Mucosa of stomach (tissue), 1 donor: Measurements from ENCODE around the gene TKT.
A peak's percentile ranks its signal among the peaks of the same experiment; 100 is the strongest.
"Not testable (repeated sequence)": the region's sequence is repeated elsewhere in the genome, so short reads cannot be mapped to it uniquely, and the experiment has no call there.

ENCODE experiments used
- H3K27me3 ChIP-seq: one replicate; pipeline ENCODE4 v1.7.0; 2013; ENCODE audit warnings: mild to moderate bottlenecking, low read length; ENCODE audit not compliant: control insufficient read depth, insufficient read depth
- H3K36me3 ChIP-seq: one replicate; pipeline ENCODE4 v1.7.0; 2013; ENCODE audit warnings: low read length; ENCODE audit not compliant: control insufficient read depth, insufficient read depth
- H3K4me1 ChIP-seq: one replicate; pipeline ENCODE4 v1.7.0; 2013; ENCODE audit warnings: mild to moderate bottlenecking, low read length; ENCODE audit not compliant: control insufficient read depth, insufficient read depth
- H3K4me3 ChIP-seq: one replicate; pipeline ENCODE4 v1.7.0; 2013; ENCODE audit warnings: low read length
- H3K9ac ChIP-seq: one replicate; pipeline ENCODE4 v1.7.0; 2013; ENCODE audit warnings: mild to moderate bottlenecking, low read length, moderate library complexity
- H3K9me3 ChIP-seq: one replicate; pipeline ENCODE4 v1.7.0; 2013; ENCODE audit warnings: mild to moderate bottlenecking, low read length, moderate library complexity; ENCODE audit not compliant: control insufficient read depth
- donor health status: Pancreatic carcinoma.

Gene TKT, protein sequence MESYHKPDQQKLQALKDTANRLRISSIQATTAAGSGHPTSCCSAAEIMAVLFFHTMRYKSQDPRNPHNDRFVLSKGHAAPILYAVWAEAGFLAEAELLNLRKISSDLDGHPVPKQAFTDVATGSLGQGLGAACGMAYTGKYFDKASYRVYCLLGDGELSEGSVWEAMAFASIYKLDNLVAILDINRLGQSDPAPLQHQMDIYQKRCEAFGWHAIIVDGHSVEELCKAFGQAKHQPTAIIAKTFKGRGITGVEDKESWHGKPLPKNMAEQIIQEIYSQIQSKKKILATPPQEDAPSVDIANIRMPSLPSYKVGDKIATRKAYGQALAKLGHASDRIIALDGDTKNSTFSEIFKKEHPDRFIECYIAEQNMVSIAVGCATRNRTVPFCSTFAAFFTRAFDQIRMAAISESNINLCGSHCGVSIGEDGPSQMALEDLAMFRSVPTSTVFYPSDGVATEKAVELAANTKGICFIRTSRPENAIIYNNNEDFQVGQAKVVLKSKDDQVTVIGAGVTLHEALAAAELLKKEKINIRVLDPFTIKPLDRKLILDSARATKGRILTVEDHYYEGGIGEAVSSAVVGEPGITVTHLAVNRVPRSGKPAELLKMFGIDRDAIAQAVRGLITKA

DNA sequence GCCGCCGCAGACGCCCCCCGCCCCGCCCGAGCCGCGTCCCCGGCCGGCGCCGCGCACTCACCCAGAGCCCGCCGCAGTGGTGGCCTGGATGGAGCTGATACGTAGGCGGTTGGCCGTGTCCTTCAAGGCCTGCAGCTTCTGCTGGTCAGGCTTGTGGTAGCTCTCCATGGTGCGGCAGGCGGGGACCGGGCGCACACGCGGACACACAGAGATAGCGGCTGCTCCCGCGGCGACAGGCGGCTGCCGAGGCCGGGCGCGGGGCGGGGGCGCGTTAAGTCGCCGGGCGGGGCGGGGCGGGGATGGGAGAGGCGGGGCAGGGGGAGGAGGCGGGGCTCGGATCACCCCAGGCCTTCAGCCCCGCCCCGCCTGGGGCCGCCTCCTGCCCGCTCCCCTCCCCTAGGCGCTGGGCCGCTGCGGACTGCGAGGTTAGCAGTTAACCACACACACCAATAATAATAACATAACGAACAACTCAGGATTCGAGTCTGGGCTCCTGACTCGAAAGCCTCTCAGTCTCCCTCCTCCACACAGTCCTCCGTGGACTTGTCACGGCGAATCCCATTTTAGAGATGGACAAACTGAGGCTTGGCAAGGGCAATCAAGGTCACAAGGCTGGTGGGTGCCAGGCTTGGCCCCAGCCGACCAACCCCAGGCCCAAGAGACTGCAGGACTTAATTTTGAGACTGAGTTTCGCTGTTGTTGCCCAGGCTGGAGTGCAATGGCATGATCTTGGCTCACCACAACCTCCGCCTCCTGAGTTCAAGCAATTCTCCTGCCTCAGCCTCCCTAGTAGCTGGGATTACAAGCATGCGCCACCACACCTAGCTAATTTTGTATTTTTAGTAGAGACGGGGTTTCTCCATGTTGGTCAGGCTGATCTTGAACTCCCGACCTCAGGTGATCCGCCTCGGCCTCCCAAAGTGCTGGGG is at the start of gene TKT:
Gene TKT (minus strand): TSS at position 248 of the 929 bp plus-strand sequence. CDS start 80 bp downstream, at position 168.
- Histone ChIP-seq H3K4me1 (peaks cover 29% of the 10 kb centered on the region), H3K27me3 (no peaks in the 10 kb centered on the region), H3K9me3 (no peaks in the 10 kb centered on the region), H3K9ac (peak within 1 kb of the TSS; percentile 79), H3K4me3 (peak within 1 kb of the TSS; percentile 92), H3K36me3 (no peaks in the 10 kb centered on the region)

DNA sequence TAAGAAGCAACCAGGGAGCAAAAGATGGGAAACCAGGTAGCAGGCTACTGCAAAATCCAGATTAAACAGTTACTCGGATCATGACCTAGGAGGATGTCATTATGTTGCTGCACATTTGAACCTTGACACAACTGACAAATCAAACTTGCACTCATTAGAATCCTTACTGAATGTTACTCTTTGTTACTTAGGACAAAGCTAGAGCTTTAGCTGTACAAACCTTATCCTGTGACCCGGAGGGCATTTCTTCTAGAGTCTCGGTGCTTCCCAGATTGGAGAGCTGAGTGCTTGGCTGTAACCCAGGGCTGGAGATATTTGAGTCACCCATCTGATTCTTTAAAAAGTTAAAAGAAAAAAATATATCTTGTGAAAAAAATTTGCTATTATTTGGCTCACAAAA is 48.1 kb upstream of the TKT start:
- Histone ChIP-seq H3K36me3 (no peaks in the 10 kb centered on the region), H3K4me1 (no peaks in the 10 kb centered on the region), H3K4me3 (no peak overlapping the region), H3K9ac (no peak overlapping the region), H3K9me3 (no peaks in the 10 kb centered on the region), H3K27me3 (no peaks in the 10 kb centered on the region)

DNA sequence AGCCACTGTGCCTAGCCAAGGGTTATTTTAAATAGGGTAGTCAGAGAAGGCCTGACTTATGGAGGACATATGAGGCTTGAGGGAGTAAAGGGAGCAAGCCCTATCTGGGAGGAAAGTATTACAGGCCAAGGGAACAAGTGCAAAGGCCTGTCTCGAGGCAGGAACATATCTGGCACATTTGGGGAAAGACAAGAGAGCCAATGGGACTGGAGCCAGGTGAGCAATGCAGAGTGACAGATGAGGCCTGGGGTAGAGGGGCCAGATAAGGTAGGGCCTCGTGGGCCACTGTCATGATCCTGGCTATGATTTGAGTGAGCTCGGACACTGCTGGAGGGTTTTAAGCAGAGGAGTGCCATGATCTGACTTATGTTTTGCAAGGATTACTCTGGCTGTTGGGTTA is 47.7 kb upstream of the TKT start:
- Histone ChIP-seq H3K4me3 (no peak overlapping the region), H3K9me3 (no peaks in the 10 kb centered on the region), H3K9ac (no peak overlapping the region), H3K36me3 (no peaks in the 10 kb centered on the region), H3K4me1 (no peaks in the 10 kb centered on the region), H3K27me3 (no peaks in the 10 kb centered on the region)

DNA sequence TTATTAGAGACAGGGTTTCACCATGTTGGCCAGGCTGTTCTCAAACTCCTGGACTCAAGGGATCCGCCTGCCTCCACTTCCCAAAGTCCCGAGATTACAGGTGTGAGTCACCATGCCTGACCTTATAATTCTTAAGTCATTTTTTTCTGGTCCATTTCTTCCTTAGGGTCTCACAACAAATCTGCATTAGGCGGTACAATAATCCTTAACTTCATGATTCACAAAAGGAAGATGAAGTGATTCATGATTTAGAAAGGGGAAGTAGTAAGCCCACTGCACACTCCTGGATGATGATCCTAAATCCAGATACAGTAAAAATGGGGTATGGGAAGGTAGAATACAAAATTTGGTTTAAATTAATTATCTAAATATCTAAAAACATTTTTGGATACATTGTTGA is 45.0 kb upstream of the TKT start:
- Histone ChIP-seq H3K4me3 (no peak overlapping the region), H3K9ac (no peak overlapping the region), H3K9me3 (no peaks in the 10 kb centered on the region), H3K4me1 (no peaks in the 10 kb centered on the region), H3K36me3 (no peaks in the 10 kb centered on the region), H3K27me3 (no peaks in the 10 kb centered on the region)

DNA sequence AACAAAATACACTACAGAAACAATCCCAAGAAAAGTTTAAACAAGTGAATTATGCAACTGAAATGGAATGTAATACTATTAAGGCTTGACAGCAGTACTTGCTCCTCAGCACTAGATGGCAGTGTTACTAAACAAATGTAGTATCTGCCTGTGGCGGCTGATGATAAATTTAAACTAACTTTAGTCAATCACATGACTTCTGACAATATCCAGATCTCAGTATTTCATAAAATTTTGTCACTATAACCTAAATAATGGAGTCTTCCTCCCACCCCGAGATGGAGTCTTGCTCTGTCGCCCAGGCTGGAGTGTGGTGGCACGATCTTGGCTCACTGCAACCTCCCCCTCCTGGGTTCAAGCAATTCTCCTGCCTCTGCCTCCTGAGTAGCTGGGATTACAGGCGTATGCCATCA is 43.8 kb upstream of the TKT start:
- not testable (repeated sequence) for H3K27me3 ChIP-seq, H3K9ac ChIP-seq, H3K4me1 ChIP-seq, H3K9me3 ChIP-seq, H3K4me3 ChIP-seq, H3K36me3 ChIP-seq

DNA sequence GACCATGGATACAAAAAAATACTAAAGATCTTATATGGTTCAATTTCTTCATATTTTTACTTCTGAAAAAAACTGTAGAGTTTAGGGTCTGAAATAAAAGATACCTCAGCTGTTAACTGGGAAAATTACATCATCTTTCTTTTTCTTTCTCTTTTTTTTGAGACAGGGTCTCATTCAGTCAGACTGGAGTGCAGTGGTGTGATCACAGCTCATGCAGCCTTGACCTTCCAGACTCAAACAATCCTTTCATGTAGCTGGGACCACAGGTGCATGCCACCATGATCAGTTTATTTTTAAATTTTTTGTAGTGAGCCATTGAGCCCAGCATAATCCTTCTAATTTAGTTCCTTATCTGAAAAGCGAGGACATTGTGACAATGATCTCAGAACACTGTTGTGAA is 39.6 kb upstream of the TKT start:
- Histone ChIP-seq H3K4me1 (no peaks in the 10 kb centered on the region), H3K9ac (no peak overlapping the region), H3K27me3 (no peaks in the 10 kb centered on the region), H3K4me3 (no peak overlapping the region), H3K36me3 (no peaks in the 10 kb centered on the region), H3K9me3 (no peaks in the 10 kb centered on the region)

DNA sequence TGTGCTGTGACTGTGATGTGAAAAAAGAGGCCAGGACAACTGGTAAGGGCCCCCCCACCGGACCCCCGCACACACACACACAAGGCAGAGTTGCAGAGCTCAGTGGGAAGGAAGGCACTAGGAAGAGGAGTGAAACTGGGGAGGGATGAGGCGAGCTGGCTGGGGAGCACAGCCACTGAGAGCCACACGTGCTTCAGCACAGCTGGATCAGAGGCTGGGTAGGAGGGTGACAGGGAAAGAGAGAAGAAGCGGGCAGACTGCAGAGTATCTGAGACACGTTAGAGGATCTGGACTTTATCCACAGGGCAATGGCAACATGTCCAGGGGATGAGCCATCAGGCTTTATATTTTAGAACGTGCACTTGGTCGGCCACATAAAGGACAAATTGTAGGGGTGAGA is 38.0 kb upstream of the TKT start:
- no peaks in the 10 kb centered on the region for H3K36me3 ChIP-seq
- no peak overlapping the region for H3K9ac ChIP-seq
- H3K4me1 ChIP-seq: no peaks in the 10 kb centered on the region
- H3K9me3 ChIP-seq: no peaks in the 10 kb centered on the region
- H3K4me3 ChIP-seq: no peak overlapping the region
- no peaks in the 10 kb centered on the region for H3K27me3 ChIP-seq

DNA sequence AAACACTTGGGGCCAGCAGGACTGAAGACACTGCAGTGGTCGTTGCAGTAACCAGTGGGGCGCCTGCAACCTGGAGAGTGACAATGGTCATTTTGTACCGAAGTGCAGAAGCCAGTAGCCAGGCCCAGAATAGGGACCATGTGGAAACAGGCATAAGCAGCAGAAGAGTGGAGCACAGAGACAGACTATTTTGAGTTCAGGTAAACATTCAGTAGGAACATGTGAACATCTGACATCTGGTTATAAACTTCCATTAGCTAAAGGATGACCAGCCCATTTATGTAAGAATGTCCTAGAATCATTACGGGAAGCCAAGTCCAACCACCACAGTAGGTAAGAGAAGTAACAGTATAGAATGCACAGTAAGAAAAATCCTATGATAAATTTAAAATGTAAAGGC is 32.4 kb upstream of the TKT start:
- Histone ChIP-seq H3K36me3 (no peaks in the 10 kb centered on the region), H3K9ac (no peak overlapping the region), H3K4me1 (no peaks in the 10 kb centered on the region), H3K27me3 (no peaks in the 10 kb centered on the region), H3K9me3 (no peaks in the 10 kb centered on the region), H3K4me3 (no peak overlapping the region)

DNA sequence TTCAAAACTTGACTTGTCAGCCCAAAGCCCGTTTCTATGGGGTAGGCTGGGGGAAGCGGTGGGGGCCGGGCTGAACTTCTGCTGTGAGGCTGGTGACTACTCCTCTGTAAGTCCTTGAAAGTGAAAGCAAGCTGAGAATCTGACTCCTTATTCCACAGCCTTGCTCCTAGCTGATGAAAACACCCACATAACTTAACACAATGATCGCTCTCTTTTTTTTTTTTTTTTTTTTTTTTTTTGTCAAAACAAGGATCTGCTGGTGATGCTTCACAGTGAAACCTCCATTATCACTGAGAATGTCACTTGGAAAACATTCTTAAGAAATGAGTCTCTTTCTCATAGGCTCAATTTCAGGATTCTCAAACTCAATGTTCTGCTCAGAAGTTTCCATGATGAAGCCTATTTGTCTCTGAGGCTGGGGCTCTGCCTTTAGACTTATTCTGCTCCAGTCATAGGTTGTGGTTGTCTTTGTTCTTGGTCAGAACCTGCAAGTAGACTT is 31.4 kb upstream of the TKT start:
- no peaks in the 10 kb centered on the region for H3K9me3 ChIP-seq
- H3K4me1 ChIP-seq: no peaks in the 10 kb centered on the region
- no peak overlapping the region for H3K4me3 ChIP-seq
- H3K27me3 ChIP-seq: no peaks in the 10 kb centered on the region
- H3K36me3 ChIP-seq: no peaks in the 10 kb centered on the region
- H3K9ac ChIP-seq: no peak overlapping the region

DNA sequence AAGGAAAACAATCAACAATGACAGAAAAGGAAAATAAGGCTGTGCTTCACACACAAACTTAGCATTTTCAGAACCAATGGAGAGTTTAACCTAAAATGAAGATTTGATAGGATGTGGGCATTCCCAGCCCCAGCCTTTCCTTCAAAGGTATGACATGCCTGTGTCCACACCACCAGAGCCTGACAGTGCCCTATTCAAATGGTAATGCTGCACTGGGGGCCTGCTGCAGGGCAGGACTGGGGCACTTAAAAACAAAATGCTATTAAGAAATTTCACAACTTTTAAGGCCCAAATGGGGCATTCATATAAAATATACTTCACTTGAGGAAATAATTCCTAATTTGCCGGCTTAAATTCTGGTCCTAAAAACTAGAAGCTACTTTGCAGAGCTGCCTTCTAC is 30.9 kb upstream of the TKT start:
- H3K9ac ChIP-seq: no peak overlapping the region
- no peaks in the 10 kb centered on the region for H3K4me1 ChIP-seq
- H3K9me3 ChIP-seq: no peaks in the 10 kb centered on the region
- no peak overlapping the region for H3K4me3 ChIP-seq
- no peaks in the 10 kb centered on the region for H3K36me3 ChIP-seq
- no peaks in the 10 kb centered on the region for H3K27me3 ChIP-seq

DNA sequence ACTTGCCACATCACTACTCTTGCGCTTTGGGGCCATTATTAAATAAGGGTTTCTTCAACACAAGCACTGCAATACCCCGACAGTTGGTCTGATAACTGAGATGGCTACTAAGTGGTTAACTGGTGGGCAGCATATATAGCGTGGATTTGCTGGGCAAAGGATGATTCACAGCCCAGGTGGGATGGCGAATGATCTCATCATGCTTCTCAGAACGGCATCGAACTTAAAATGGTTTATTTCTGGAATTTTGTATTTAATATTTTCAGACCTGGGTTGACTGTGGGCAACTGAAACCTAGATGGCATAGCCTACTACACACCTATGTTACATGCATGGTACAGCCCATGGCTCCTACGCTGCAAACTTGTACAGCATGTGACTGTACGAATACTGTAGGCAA is 26.8 kb upstream of the TKT start:
- Histone ChIP-seq H3K9me3 (no peaks in the 10 kb centered on the region), H3K9ac (no peak overlapping the region), H3K4me3 (no peak overlapping the region), H3K36me3 (no peaks in the 10 kb centered on the region), H3K27me3 (no peaks in the 10 kb centered on the region), H3K4me1 (no peaks in the 10 kb centered on the region)

DNA sequence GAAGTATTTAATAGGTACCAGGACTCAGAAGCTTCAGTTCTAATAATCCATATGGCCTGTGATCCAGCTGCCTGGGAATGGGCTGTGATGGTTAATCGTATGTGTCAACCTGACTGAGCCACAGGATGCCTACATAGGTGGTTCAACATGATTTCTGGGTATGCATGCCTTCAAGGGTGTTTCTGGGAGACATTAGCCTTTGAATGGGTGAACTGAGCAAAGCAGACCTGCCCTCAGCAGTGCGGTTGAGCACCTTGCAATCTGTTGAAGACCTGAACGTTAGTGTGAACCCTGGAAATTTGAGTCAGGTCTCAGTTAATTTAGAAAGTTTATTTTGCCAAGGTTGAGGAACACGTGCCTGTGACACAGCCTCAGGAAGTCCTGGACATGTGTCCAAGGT is 22.8 kb upstream of the TKT start:
- Histone ChIP-seq H3K4me3 (no peak overlapping the region), H3K9me3 (no peaks in the 10 kb centered on the region), H3K4me1 (no peaks in the 10 kb centered on the region), H3K36me3 (no peaks in the 10 kb centered on the region), H3K27me3 (no peaks in the 10 kb centered on the region), H3K9ac (no peak overlapping the region)
